ENCODE results near the gene JARID2. TPM values are rescaled to one million over a fixed set of nuclear protein-coding genes. Genes with fewer than 3 reads are reported as not detected.
"Not testable (repeated sequence)": the region's sequence is repeated elsewhere in the genome, so short reads cannot be mapped to it uniquely, and the experiment has no call there.

JARID2 gene
- total RNA-seq, 1 donor from 2014 or later, result 38.9 TPM

DNA sequence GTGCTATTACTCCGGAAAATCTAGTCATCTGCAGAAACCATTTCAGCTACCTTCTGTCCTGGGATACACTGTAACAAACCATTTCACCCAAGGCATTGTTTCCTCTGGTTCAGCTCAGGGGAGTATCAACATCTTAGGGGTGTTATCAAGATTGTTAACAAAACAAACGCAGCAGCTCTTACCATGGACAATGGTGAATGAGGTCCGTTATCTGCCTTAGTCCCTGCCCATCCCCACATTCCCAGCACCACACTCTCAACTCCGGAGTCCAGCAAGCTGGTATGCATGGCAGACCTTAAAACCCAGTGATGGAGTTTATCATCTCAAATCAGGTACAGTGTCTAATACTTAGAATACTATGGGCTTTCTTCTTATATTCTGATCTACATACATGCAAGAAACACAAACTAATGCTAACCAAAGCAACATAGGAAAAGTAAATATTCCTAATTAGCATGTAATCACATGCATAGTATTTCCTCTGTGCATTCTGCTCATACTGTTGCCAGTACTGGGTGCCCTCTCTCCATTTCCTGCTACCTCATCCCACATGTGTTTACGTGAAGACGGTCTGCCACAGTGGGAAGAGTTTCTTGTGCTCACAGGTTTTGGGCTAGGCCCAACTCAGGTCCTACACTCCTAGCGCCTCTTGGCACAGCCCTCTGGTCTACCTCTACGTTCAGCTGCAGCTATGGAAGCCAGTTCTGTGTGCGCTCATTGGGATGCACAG, 293.1 kb downstream of the JARID2 start:
- no peaks in the 10 kb centered on the region for H3K36me3 ChIP-seq
- no peak overlapping the region for H2AFZ ChIP-seq (replicated peaks)
- TF ChIP-seq EZH2 (IDR thresholded peaks at IDR 0.05), result no peak
- TF ChIP-seq EZH2phosphoT487 (IDR thresholded peaks at IDR 0.05), result no peak
- TF ChIP-seq, protein P1, sequence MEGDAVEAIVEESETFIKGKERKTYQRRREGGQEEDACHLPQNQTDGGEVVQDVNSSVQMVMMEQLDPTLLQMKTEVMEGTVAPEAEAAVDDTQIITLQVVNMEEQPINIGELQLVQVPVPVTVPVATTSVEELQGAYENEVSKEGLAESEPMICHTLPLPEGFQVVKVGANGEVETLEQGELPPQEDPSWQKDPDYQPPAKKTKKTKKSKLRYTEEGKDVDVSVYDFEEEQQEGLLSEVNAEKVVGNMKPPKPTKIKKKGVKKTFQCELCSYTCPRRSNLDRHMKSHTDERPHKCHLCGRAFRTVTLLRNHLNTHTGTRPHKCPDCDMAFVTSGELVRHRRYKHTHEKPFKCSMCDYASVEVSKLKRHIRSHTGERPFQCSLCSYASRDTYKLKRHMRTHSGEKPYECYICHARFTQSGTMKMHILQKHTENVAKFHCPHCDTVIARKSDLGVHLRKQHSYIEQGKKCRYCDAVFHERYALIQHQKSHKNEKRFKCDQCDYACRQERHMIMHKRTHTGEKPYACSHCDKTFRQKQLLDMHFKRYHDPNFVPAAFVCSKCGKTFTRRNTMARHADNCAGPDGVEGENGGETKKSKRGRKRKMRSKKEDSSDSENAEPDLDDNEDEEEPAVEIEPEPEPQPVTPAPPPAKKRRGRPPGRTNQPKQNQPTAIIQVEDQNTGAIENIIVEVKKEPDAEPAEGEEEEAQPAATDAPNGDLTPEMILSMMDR (IDR thresholded peaks at IDR 0.05), result no peak
- Mint-ChIP-seq H3K4me1 (peaks cover 19% of the 10 kb centered on the region), H3K27ac (no peak overlapping the region), H3K27me3 (ENCODE audit: insufficient read depth, low read depth) (peaks cover 4% of the 10 kb centered on the region), H3K9me3 (peaks cover 18% of the 10 kb centered on the region), H3K36me3 (peaks cover 5% of the 10 kb centered on the region), H3K4me3 (no peak overlapping the region)
- H4K20me1 ChIP-seq (ENCODE audit: low read depth), result no peaks in the 10 kb centered on the region
- no peak overlapping the region for H3K4me3 ChIP-seq
- no peaks in the 10 kb centered on the region for H3K27me3 ChIP-seq
- no peak overlapping the region for H3K4me2 ChIP-seq
- H3K9ac ChIP-seq, result no peak overlapping the region
- no peaks in the 10 kb centered on the region for H3K79me2 ChIP-seq (ENCODE audit: low read depth)
- no peak overlapping the region for H3K27ac ChIP-seq
- H3K4me1 ChIP-seq, result no peaks in the 10 kb centered on the region
- H3F3A ChIP-seq (ENCODE audit: low read depth), result no peaks in the 10 kb centered on the region
- no peak for DNase-seq (ENCODE audit: low spot score)
- H3K9me3 ChIP-seq (ENCODE audit: low read depth), result no peaks in the 10 kb centered on the region

GRCh38 chr6:15539722-15540270, 293.9 kb downstream of the JARID2 start:
- Histone ChIP-seq H3K27ac (no peak overlapping the region), H3K9me3 (ENCODE audit: low read depth) (no peaks in the 10 kb centered on the region), H2AFZ (replicated peaks) (no peak overlapping the region), H3K36me3 (no peaks in the 10 kb centered on the region), H3K4me3 (no peak overlapping the region), H3K27me3 (no peaks in the 10 kb centered on the region), H3K79me2 (ENCODE audit: low read depth) (no peaks in the 10 kb centered on the region), H4K20me1 (ENCODE audit: low read depth) (no peaks in the 10 kb centered on the region), H3F3A (ENCODE audit: low read depth) (no peaks in the 10 kb centered on the region), H3K9ac (no peak overlapping the region), H3K4me1 (no peaks in the 10 kb centered on the region), H3K4me2 (no peak overlapping the region)
- H3K27me3 Mint-ChIP-seq (ENCODE audit: insufficient read depth, low read depth), result peaks cover 4% of the 10 kb centered on the region
- H3K9me3 Mint-ChIP-seq, result peaks cover 18% of the 10 kb centered on the region
- no peak for DNase-seq (ENCODE audit: low spot score)
- peaks cover 5% of the 10 kb centered on the region for H3K36me3 Mint-ChIP-seq
- TF ChIP-seq EZH2 (IDR thresholded peaks at IDR 0.05) (no peak), EZH2phosphoT487 (IDR thresholded peaks at IDR 0.05) (no peak)
- TF ChIP-seq, protein P1 (IDR thresholded peaks at IDR 0.05), result no peak
- no peak overlapping the region for H3K27ac Mint-ChIP-seq
- H3K4me1 Mint-ChIP-seq, result peaks cover 19% of the 10 kb centered on the region
- no peak overlapping the region for H3K4me3 Mint-ChIP-seq

- not testable (repeated sequence) for H3K9me3 ChIP-seq (ENCODE audit: low read depth); H4K20me1 ChIP-seq (ENCODE audit: low read depth); H3K27me3 ChIP-seq; H3K4me2 ChIP-seq; H3K27me3 Mint-ChIP-seq (ENCODE audit: insufficient read depth, low read depth); H3F3A ChIP-seq (ENCODE audit: low read depth); H3K36me3 Mint-ChIP-seq; H3K9ac ChIP-seq; H2AFZ ChIP-seq (replicated peaks); H3K4me3 Mint-ChIP-seq; DNase-seq (ENCODE audit: low spot score); H3K4me1 ChIP-seq; H3K27ac Mint-ChIP-seq; H3K27ac ChIP-seq; H3K4me3 ChIP-seq; H3K79me2 ChIP-seq (ENCODE audit: low read depth); H3K36me3 ChIP-seq
- peaks cover 29% of the 10 kb centered on the region for H3K4me1 Mint-ChIP-seq
- H3K9me3 Mint-ChIP-seq, result peaks cover 12% of the 10 kb centered on the region
Measured at GRCh38 chr6:15543332-15543917, 297.6 kb downstream of the JARID2 start.
